Osteoblast (primary cell): ENCODE results near the gene LMAN1L. TPM values are rescaled to one million over a fixed set of nuclear protein-coding genes. Genes with fewer than 3 reads are reported as not detected.

Experiments
- DNase-seq: peaks from one replicate; pipeline ENCODE4 v3.0.0; 2011; ENCODE audit warnings: low spot score, mixed read lengths; ENCODE audit not compliant: insufficient read length; ENCODE audit errors: missing footprints
- H2AFZ ChIP-seq: 2 replicates; pipeline ENCODE4 v1.6.0; 2011; ENCODE audit warnings: mild to moderate bottlenecking, low read length
- H3K27ac ChIP-seq: 2 replicates; pipeline ENCODE4 v1.5.1; 2011; ENCODE audit warnings: mild to moderate bottlenecking, low read depth, low read length, moderate library complexity
- H3K27me3 ChIP-seq: 2 replicates; pipeline ENCODE4 v1.6.0; 2012; ENCODE audit warnings: mild to moderate bottlenecking, control low read depth, inconsistent platforms, low read length, moderate library complexity; ENCODE audit not compliant: insufficient read depth
- H3K36me3 ChIP-seq: 2 replicates; pipeline ENCODE4 v1.5.1; 2011; ENCODE audit warnings: mild to moderate bottlenecking, low read length, control low read depth, moderate library complexity; ENCODE audit not compliant: insufficient read depth
- H3K4me1 ChIP-seq: 2 replicates; pipeline ENCODE4 v1.5.1; 2011; ENCODE audit warnings: mild to moderate bottlenecking, low read length, control low read depth, moderate library complexity; ENCODE audit not compliant: insufficient read depth
- H3K4me2 ChIP-seq: 2 replicates; pipeline ENCODE4 v1.6.0; 2011; ENCODE audit warnings: mild to moderate bottlenecking, low read length; ENCODE audit not compliant: insufficient read depth
- H3K4me3 ChIP-seq: fragments of 200-600 bp; sonication (generic); 3 replicates; pipeline ENCODE4 v1.5.1; 2012; ENCODE audit warnings: mild to moderate bottlenecking, low read length, inconsistent platforms; ENCODE audit not compliant: insufficient read depth
- H3K79me2 ChIP-seq: 2 replicates; pipeline ENCODE4 v1.6.0; 2012; ENCODE audit warnings: mild to moderate bottlenecking, low read length, control low read depth, inconsistent platforms; ENCODE audit not compliant: insufficient read depth
- H3K9me3 ChIP-seq: 2 replicates; pipeline ENCODE4 v1.5.1; 2011; ENCODE audit warnings: low read depth, low read length, control low read depth
- H4K20me1 ChIP-seq: 2 replicates; pipeline ENCODE4 v1.6.0; 2012; ENCODE audit warnings: mild to moderate bottlenecking, low read length, control low read depth; ENCODE audit not compliant: insufficient read depth
- total RNA-seq: library from RNA; depleted of rRNA; stranded (reverse); fragments of >200 nt; gene quantifications from 2 replicates; pipeline ENCODE4 v1.2.3, GENCODE V29; 2012
- TF ChIP-seq, protein P1 (sequence below): IDR thresholded peaks from 2 replicates; pipeline ENCODE4 v1.5.1; 2011; ENCODE audit warnings: mild to moderate bottlenecking, low read depth, low read length, moderate library complexity; ENCODE audit errors: extremely low read depth

Gene LMAN1L
- under 0.01 TPM in 1 of 2 replicates, not detected in the other for total RNA-seq

- no peaks in the 10 kb centered on the region for H3K9me3 ChIP-seq
- no peak within 1 kb of the TSS for H3K4me3 ChIP-seq
- no peak within 1 kb of the TSS for H2AFZ ChIP-seq
- no peaks in the 10 kb centered on the region for H3K79me2 ChIP-seq
- H3K4me1 ChIP-seq, result peaks cover 6% of the 10 kb centered on the region
- TF ChIP-seq, protein P1, sequence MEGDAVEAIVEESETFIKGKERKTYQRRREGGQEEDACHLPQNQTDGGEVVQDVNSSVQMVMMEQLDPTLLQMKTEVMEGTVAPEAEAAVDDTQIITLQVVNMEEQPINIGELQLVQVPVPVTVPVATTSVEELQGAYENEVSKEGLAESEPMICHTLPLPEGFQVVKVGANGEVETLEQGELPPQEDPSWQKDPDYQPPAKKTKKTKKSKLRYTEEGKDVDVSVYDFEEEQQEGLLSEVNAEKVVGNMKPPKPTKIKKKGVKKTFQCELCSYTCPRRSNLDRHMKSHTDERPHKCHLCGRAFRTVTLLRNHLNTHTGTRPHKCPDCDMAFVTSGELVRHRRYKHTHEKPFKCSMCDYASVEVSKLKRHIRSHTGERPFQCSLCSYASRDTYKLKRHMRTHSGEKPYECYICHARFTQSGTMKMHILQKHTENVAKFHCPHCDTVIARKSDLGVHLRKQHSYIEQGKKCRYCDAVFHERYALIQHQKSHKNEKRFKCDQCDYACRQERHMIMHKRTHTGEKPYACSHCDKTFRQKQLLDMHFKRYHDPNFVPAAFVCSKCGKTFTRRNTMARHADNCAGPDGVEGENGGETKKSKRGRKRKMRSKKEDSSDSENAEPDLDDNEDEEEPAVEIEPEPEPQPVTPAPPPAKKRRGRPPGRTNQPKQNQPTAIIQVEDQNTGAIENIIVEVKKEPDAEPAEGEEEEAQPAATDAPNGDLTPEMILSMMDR, result no peak
- no peak within 1 kb of the TSS for H3K27ac ChIP-seq
- H3K36me3 ChIP-seq, result no peaks in the 10 kb centered on the region
- DNase-seq, result peak; percentile 74
- H3K4me2 ChIP-seq, result no peak within 1 kb of the TSS
- no peaks in the 10 kb centered on the region for H4K20me1 ChIP-seq
- no peaks in the 10 kb centered on the region for H3K27me3 ChIP-seq
Measured at GRCh38 chr15:74812533-74812932, at the start of gene LMAN1L. LMAN1L (plus strand) TSS chr15:74812835; CDS start chr15:74812855, 20 bp downstream.

- peaks cover 8% of the 10 kb centered on the region for H3K27me3 ChIP-seq
- TF ChIP-seq, protein P1, result no peak
- H3K4me3 ChIP-seq, result no peak overlapping the region
- no peak for DNase-seq
- H3K79me2 ChIP-seq, result no peaks in the 10 kb centered on the region
- H3K36me3 ChIP-seq, result no peaks in the 10 kb centered on the region
- no peaks in the 10 kb centered on the region for H3K4me1 ChIP-seq
- H3K9me3 ChIP-seq, result no peaks in the 10 kb centered on the region
- no peak overlapping the region for H2AFZ ChIP-seq
- H3K27ac ChIP-seq, result no peak overlapping the region
- no peaks in the 10 kb centered on the region for H4K20me1 ChIP-seq
- H3K4me2 ChIP-seq, result no peak overlapping the region
Measured at GRCh38 chr15:74763416-74763815, 49.2 kb upstream of the LMAN1L start.

GRCh38 chr15:74767167-74768098 is 45.2 kb upstream of the LMAN1L start:
- Histone ChIP-seq H3K4me2 (no peak overlapping the region), H3K27me3 (peaks cover 8% of the 10 kb centered on the region), H4K20me1 (no peaks in the 10 kb centered on the region), H3K9me3 (no peaks in the 10 kb centered on the region), H3K79me2 (no peaks in the 10 kb centered on the region), H3K36me3 (no peaks in the 10 kb centered on the region), H3K4me3 (no peak overlapping the region), H3K4me1 (no peaks in the 10 kb centered on the region), H3K27ac (no peak overlapping the region), H2AFZ (no peak overlapping the region)
- DNase-seq, result peak; percentile 34
- TF ChIP-seq, protein P1, result no peak

GRCh38 chr15:74768099-74768770 is 44.4 kb upstream of the LMAN1L start:
- Histone ChIP-seq H2AFZ (peak overlapping the region; percentile 77), H3K4me1 (no peaks in the 10 kb centered on the region), H4K20me1 (no peaks in the 10 kb centered on the region), H3K27me3 (peaks cover 8% of the 10 kb centered on the region), H3K9me3 (no peaks in the 10 kb centered on the region), H3K4me2 (peak overlapping the region; percentile 81), H3K27ac (no peak overlapping the region), H3K79me2 (no peaks in the 10 kb centered on the region), H3K4me3 (peak overlapping the region; percentile 60), H3K36me3 (no peaks in the 10 kb centered on the region)
- TF ChIP-seq, protein P1, result no peak
- DNase-seq, result peak; percentile 60
